Transverse colon (tissue), 4 donors: ENCODE measurements around the gene UBFD1. TPM values are rescaled to one million over a fixed set of nuclear protein-coding genes. Genes with fewer than 3 reads are reported as not detected.
A peak's percentile ranks its signal among the peaks of the same experiment; 100 is the strongest.

Experiments used
- DNase-seq: peaks from one replicate; pipeline ENCODE4 v3.0.0-alpha.2; 2019
- H3K27ac ChIP-seq, 4 donors: fragments of 200-600 bp; sonication (generic); 2 replicates each; pipeline ENCODE4 v1.5.1; 2016 to 2018; ENCODE audit warnings: inconsistent platforms in 4 of 4
- H3K27me3 ChIP-seq: fragments of 200-600 bp; sonication (generic); 2 replicates; pipeline ENCODE4 v1.5.1; 2017; ENCODE audit warnings: inconsistent platforms
- H3K36me3 ChIP-seq, 4 donors: fragments of 200-600 bp; sonication (generic); 2 replicates each; pipeline ENCODE4 v1.5.1; 2017 to 2019; ENCODE audit warnings: inconsistent platforms in 4 of 4
- H3K4me1 ChIP-seq, 4 donors: fragments of 200-600 bp; sonication (generic); 2 replicates each; pipeline ENCODE4 v1.5.1; 2017 to 2020; ENCODE audit warnings: inconsistent platforms in 4 of 4
- H3K4me3 ChIP-seq, 4 donors: fragments of 200-600 bp; sonication (generic); 1 replicate in 1 of 4; 2 replicates in 3 of 4; pipeline versions ENCODE4 v1.5.1 to v1.6.1; 2017 to 2019; ENCODE audit warnings: inconsistent platforms in 4 of 4
- H3K9me3 ChIP-seq, 2 donors: fragments of 200-600 bp; sonication (generic); 2 replicates each; pipeline ENCODE4 v1.5.1; 2017 to 2019; ENCODE audit warnings: inconsistent platforms in 2 of 2
- EP300 ChIP-seq: sonication (generic); formaldehyde crosslinking; IDR thresholded peaks from one replicate; pipeline ENCODE4 v1.6.1; 2017; ENCODE audit warnings: antibody characterized with exemption, low read depth
- POLR2A ChIP-seq: fragments of 450-650 bp; IDR thresholded peaks from one replicate; pipeline ENCODE4 v1.6.1; 2016; ENCODE audit warnings: antibody characterized with exemption, mild to moderate bottlenecking, moderate library complexity
- POLR2AphosphoS5 ChIP-seq, 3 donors: sonication (generic); formaldehyde crosslinking; IDR thresholded peaks; one replicate each; pipeline ENCODE4 v1.6.1; 2016; ENCODE audit warnings: antibody characterized with exemption in 3 of 3
- WGBS, 2 donors: methylation state at CpG; one replicate each; pipeline ENCODE4 v1.1.5; 2018; ENCODE audit warnings: low coverage in 1 of 2; 5-methylcytosine and 5-hydroxymethylcytosine counted together
- in situ Hi-C, 4 donors: fragments of 200-750 bp; cut with MboI; loops; one replicate each; pipeline versions ENCODE4 v1.15.0 to v1.15.1; 2017; ENCODE audit warnings: low sequenced_read_pairs in 3 of 4, low pct_ligation_motif_present in 1 of 4, low pct_unique_long_range_greater_than_20kb in 1 of 4
- intact Hi-C: fragments of 100-400 bp; cut with DNase I; formaldehyde crosslinking; loops from one replicate; pipeline ENCODE4 v1.15.1; 2023; ENCODE audit warnings: low total_unique reads
- total RNA-seq, 4 donors: library from RNA; depleted of rRNA; stranded (reverse); fragments of >200 nt; gene quantifications; one replicate each; pipeline ENCODE4 v1.1.0, GENCODE V29; 2016
- TF ChIP-seq, protein P1 (sequence below), 5 experiments: fragments of 200-600 bp in 3 of 5; fragments of 450-650 bp in 2 of 5; sonication (generic) in 3 of 5; IDR thresholded peaks; 1 replicate in 2 of 5; 2 replicates in 3 of 5; pipeline ENCODE4 v1.5.1; 2016 to 2017; ENCODE audit warnings: antibody characterized with exemption in 5 of 5, inconsistent platforms in 3 of 5, mild to moderate bottlenecking in 2 of 5, moderate library complexity in 1 of 5

UBFD1 gene
- total RNA-seq, 4 donors from 2014 or later = 34.3 to 186 (median 80.6) TPM

DNA sequence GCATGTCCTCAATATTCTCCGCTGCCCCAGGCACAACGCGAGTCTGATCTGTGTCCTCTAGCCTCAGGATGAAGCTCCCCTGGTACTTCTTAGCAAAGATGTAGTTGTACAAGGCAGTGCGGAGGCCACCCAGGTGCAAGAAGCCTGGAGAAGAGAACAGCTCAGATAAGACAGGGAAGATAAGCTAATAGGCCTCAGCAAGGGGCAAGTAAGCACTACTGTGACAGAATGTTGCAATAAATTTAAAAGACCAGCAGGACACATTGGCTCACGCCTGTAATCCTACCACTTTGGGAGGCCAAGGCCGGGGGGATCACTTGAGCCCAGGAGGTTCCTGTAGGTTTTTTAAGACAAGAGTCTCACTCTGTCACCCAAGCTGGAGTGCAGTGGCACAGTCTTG is 5.4 kb upstream of the UBFD1 start:
- peaks cover 0 to 27% (median 12%) of the 10 kb centered on the region in 4 donors for H3K36me3 ChIP-seq
- DNase-seq = no peak
- in situ Hi-C loops = no loop called here

DNA sequence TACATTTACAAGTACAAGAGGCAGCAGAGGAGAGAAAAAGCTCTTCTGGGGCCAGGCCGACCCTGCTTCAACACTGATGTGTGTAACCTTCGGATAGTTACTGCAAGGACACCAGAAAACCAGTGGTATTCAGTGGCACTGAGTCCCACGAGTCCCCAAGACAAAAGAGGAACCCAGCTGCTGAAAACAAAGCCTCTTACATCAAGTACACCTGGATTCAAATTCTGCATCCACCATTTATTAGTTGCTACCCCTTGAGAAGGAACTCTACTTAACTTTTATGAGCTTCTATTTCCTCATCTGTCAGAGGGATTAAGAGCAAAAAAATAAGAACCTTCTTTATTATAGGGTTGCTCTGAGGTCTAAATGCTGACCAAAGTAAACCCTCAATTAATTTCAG is 3.0 kb upstream of the UBFD1 start:
- 79 to 86% methylated on average over 2 to 3 of the region's 3 CpGs for WGBS, 2 donors
- intact Hi-C loops = no loop called here

More for the DNA sequence above, 5.4 kb upstream of the UBFD1 start:
- H3K27ac ChIP-seq = no peak overlapping the region
- TF ChIP-seq, protein P1, sequence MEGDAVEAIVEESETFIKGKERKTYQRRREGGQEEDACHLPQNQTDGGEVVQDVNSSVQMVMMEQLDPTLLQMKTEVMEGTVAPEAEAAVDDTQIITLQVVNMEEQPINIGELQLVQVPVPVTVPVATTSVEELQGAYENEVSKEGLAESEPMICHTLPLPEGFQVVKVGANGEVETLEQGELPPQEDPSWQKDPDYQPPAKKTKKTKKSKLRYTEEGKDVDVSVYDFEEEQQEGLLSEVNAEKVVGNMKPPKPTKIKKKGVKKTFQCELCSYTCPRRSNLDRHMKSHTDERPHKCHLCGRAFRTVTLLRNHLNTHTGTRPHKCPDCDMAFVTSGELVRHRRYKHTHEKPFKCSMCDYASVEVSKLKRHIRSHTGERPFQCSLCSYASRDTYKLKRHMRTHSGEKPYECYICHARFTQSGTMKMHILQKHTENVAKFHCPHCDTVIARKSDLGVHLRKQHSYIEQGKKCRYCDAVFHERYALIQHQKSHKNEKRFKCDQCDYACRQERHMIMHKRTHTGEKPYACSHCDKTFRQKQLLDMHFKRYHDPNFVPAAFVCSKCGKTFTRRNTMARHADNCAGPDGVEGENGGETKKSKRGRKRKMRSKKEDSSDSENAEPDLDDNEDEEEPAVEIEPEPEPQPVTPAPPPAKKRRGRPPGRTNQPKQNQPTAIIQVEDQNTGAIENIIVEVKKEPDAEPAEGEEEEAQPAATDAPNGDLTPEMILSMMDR (IDR thresholded peaks at IDR 0.05) = no peak
- no peak for TF ChIP-seq POLR2AphosphoS5 (IDR thresholded peaks at IDR 0.05)
- TF ChIP-seq EP300 = no peak
- TF ChIP-seq POLR2A = no peak
- intact Hi-C loops = no loop called here
- WGBS, 2 donors = 90% methylated on average over 6 of the region's 6 CpGs; no CpG with 5 or more reads in 1 of the 2 donors
- no peaks in the 10 kb centered on the region for H3K27me3 ChIP-seq
- peaks cover 0 to 10% (median 8%) of the 10 kb centered on the region in 4 donors for H3K4me1 ChIP-seq
- no peak overlapping the region for H3K4me3 ChIP-seq
- H3K9me3 ChIP-seq = no peaks in the 10 kb centered on the region

DNA sequence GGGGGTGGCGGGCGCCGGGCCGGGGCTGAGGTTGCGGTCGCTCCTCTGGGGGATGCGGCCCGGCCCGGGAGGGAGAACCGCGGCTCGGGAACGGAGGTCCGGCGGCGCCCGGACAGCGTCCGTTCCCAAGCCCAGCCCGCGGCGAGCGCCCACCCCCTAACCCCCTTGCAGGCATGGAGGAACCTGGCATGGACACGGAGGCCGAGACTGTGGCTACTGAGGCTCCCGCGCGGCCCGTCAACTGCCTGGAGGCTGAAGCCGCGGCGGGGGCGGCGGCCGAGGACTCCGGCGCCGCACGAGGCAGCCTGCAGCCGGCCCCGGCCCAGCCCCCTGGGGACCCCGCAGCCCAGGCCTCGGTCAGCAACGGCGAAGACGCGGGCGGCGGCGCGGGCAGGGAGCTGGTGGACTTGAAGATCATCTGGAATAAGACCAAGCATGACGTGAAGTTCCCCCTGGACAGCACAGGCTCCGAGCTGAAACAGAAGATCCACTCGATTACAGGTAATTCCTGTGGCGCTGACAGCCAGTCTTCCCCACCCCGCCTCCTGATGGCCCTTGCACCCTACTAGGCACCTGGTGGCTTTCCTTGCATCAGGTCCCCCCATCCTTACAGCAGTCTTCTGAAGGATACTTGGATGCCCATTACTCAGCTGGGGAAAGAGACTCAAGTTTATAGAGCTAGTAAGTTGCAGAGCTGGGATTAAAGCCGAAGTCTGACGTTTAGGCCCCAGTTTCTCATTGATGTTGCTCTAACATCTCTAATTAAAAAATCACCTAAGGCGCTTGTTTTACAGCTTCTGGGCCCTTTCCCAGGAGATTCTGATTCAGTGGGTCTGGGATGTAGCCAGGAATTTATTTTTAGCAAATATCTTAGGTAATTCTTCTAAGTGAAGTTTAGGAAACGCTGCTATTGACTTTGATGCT is 514 bp downstream of the UBFD1 start:
- Histone ChIP-seq H3K27ac (peak overlapping the region; percentile 87 to 93 (median 93)), H3K9me3 (no peaks in the 10 kb centered on the region), H3K4me1 (peaks cover 11 to 30% (median 19%) of the 10 kb centered on the region in 4 donors), H3K36me3 (peaks cover 0 to 13% (median 5%) of the 10 kb centered on the region in 4 donors), H3K27me3 (no peaks in the 10 kb centered on the region), H3K4me3 (peak overlapping the region; percentile 87 to 98 (median 92))
- intact Hi-C loops = no loop called here
- WGBS, 2 donors = 0 to 2% methylated on average over 1 to 37 of the region's 60 CpGs
- in situ Hi-C loops = no loop called here
- TF ChIP-seq POLR2AphosphoS5 (IDR thresholded peaks at IDR 0.05) = peak in 1 of 3 donors; percentile 8
- no peak for TF ChIP-seq EP300
- TF ChIP-seq, protein P1 (IDR thresholded peaks at IDR 0.05) = no peak
- no peak for TF ChIP-seq POLR2A
- DNase-seq = peak; percentile 29

More for the DNA sequence above, 3.0 kb upstream of the UBFD1 start:
- no peaks in the 10 kb centered on the region for H3K9me3 ChIP-seq
- H3K27ac ChIP-seq = no peak overlapping the region
- H3K36me3 ChIP-seq = peaks cover 0 to 22% (median 9%) of the 10 kb centered on the region in 4 donors
- TF ChIP-seq POLR2AphosphoS5 (IDR thresholded peaks at IDR 0.05) (no peak), POLR2A (no peak)
- TF ChIP-seq, protein P1 (IDR thresholded peaks at IDR 0.05) = no peak
- no peak overlapping the region for H3K4me3 ChIP-seq
- H3K4me1 ChIP-seq = peaks cover 11 to 23% (median 19%) of the 10 kb centered on the region in 4 donors
- H3K27me3 ChIP-seq = no peaks in the 10 kb centered on the region
- no peak for DNase-seq
- in situ Hi-C loops = no loop called here

DNA sequence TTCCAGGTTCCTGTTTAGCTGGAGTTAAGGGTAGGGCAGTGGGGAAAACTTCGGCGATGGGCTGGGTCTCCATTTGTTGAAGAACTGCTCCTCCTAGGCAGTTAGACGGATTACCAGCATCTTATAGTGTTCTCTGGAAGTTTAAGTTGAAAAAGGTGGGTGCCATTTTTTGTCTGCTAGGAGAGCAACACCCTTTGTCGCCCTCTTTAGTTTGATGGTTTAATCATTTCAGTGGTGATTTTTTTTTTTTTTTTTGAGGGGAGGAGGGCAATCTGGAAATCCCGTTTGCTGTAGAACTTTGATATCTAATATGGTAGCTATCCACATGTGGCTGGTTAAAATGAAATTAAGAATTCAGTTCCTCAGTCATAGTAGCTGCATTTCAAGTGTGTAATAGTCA is 4.1 kb downstream of the UBFD1 start:
- Histone ChIP-seq H3K27ac (no peak overlapping the region), H3K36me3 (peaks cover 0 to 44% (median 18%) of the 10 kb centered on the region in 4 donors), H3K27me3 (no peaks in the 10 kb centered on the region), H3K4me1 (peaks cover 11 to 24% (median 15%) of the 10 kb centered on the region in 4 donors), H3K9me3 (no peaks in the 10 kb centered on the region), H3K4me3 (no peak overlapping the region)
- no peak for DNase-seq
- 82 to 92% methylated on average over 5 of the region's 5 CpGs for WGBS, 2 donors
- TF ChIP-seq, protein P1 (IDR thresholded peaks at IDR 0.05) = no peak
- TF ChIP-seq POLR2A (no peak), POLR2AphosphoS5 (IDR thresholded peaks at IDR 0.05) (no peak), EP300 (no peak)
- in situ Hi-C loops = no loop called here
- intact Hi-C loops = no loop called here
